ENCODE results near the gene SYCE3.

DNA sequence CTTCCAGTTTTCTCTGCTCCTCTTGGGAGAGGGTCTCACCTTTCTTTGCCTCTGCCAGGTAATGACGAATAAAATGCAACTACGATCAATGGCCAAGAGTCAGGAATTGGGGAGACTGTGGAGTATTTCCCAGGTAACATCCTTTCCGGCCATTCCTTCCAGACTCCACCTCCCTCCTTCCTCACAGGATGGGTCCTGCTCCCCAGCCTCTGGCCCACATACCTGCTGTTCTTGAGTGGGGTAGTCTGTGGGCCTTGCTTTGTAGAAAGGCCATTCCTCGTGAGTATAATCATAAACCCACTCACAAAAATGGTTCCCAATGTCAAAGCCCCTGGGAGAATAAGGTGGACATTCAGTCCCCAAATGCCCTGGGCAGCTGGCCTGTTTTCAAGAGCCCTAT lies 17.0 kb upstream of the SYCE3 start:
- TF ChIP-seq, protein P1, sequence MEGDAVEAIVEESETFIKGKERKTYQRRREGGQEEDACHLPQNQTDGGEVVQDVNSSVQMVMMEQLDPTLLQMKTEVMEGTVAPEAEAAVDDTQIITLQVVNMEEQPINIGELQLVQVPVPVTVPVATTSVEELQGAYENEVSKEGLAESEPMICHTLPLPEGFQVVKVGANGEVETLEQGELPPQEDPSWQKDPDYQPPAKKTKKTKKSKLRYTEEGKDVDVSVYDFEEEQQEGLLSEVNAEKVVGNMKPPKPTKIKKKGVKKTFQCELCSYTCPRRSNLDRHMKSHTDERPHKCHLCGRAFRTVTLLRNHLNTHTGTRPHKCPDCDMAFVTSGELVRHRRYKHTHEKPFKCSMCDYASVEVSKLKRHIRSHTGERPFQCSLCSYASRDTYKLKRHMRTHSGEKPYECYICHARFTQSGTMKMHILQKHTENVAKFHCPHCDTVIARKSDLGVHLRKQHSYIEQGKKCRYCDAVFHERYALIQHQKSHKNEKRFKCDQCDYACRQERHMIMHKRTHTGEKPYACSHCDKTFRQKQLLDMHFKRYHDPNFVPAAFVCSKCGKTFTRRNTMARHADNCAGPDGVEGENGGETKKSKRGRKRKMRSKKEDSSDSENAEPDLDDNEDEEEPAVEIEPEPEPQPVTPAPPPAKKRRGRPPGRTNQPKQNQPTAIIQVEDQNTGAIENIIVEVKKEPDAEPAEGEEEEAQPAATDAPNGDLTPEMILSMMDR (IDR thresholded peaks at IDR 0.05; ENCODE audit: low read depth, low read length) = no peak
- no peak for TF ChIP-seq EZH2phosphoT487 (IDR thresholded peaks at IDR 0.05; ENCODE audit: low read depth)

Measured in OCI-LY3 (cell line).